ENCODE data around the gene FBXO46.
A peak's percentile ranks its signal among the peaks of the same experiment; 100 is the strongest.

- TF ChIP-seq CTCF (IDR thresholded peaks at IDR 0.05; ENCODE audit: extremely low read depth in 1 of 2, insufficient read depth in 1 of 2, low read depth in 1 of 2, low read length in 2 of 2) = peak; percentile 15 to 54
- TF ChIP-seq EZH2 (IDR thresholded peaks at IDR 0.05; ENCODE audit: borderline replicate concordance, low read depth, low read length, severe bottlenecking) = no peak
- TF ChIP-seq POLR2A (IDR thresholded peaks at IDR 0.05; ENCODE audit: low read depth, low read length) = no peak
- TF ChIP-seq MYC (IDR thresholded peaks at IDR 0.05; ENCODE audit: low read depth, low read length) = no peak
- no peak for TF ChIP-seq POLR2AphosphoS5 (IDR thresholded peaks at IDR 0.05; ENCODE audit: insufficient read depth, low read depth, low read length)
- TF ChIP-seq FOS (IDR thresholded peaks at IDR 0.05; ENCODE audit: borderline replicate concordance, insufficient read depth, low read length) = no peak
Observed at GRCh38 chr19:45677351-45678230, 53.1 kb downstream of the FBXO46 start.

Data from endothelial cell of umbilical vein (primary cell).